Measurements from ENCODE around the gene ARMH4.

- TF ChIP-seq CTCF (optimal IDR thresholded peaks at IDR 0.05 in 1 of 3, IDR thresholded peaks at IDR 0.05 in 1 of 3, conservative IDR thresholded peaks at IDR 0.05 in 1 of 3; ENCODE audit: extremely low read depth in 1 of 3, insufficient read depth in 2 of 3, low read length in 3 of 3), result no peak
- no peak for TF ChIP-seq EZH2 (IDR thresholded peaks at IDR 0.05; ENCODE audit: low read length)
These were observed 74.4 kb downstream of the ARMH4 start for GRCh38 chr14:58077621-58078020.

All from keratinocyte (primary cell).